Gastrocnemius medialis (tissue), 4 donors: ENCODE results near the gene TMUB1.

Experiments
- POLR2A ChIP-seq, 2 donors: fragments of 450-650 bp; IDR thresholded peaks; one replicate each; pipeline ENCODE4 v1.6.1; 2017; ENCODE audit warnings: antibody characterized with exemption in 2 of 2, mild to moderate bottlenecking in 2 of 2, moderate library complexity in 2 of 2
- TF ChIP-seq, protein P1 (sequence below), 5 experiments: fragments of 450-650 bp in 3 of 5; fragments of 200-600 bp in 2 of 5; sonication (generic) in 2 of 5; IDR thresholded peaks in 4 of 5; conservative IDR thresholded peaks in 1 of 5; 1 replicate in 4 of 5; 2 replicates in 1 of 5; pipeline ENCODE4 v1.5.1; 2016 to 2019; ENCODE audit warnings: antibody characterized with exemption in 5 of 5, mild to moderate bottlenecking in 3 of 5, moderate library complexity in 3 of 5

DNA sequence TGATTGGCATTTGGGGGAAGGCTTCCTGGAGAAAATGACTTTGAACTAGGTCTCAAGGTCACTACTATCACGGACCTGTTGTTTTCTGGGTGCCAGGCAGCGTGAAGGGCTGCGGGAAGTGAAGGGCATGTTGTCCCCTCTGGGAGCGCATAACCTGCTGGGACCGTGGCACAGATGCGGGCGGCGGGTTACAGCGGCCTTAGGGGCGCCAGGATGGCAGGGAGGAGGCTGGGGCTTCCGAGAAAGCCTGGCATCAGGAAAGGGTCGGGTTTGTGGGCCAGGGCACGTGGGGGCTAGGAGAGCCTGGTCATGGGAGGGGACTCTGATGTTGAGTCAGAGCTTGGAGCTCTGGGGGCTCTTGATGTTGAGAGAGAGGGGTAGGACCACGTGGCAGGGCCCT, 17.8 kb downstream of the TMUB1 start:
- no peak for TF ChIP-seq POLR2A (IDR thresholded peaks at IDR 0.05)
- TF ChIP-seq, protein P1, sequence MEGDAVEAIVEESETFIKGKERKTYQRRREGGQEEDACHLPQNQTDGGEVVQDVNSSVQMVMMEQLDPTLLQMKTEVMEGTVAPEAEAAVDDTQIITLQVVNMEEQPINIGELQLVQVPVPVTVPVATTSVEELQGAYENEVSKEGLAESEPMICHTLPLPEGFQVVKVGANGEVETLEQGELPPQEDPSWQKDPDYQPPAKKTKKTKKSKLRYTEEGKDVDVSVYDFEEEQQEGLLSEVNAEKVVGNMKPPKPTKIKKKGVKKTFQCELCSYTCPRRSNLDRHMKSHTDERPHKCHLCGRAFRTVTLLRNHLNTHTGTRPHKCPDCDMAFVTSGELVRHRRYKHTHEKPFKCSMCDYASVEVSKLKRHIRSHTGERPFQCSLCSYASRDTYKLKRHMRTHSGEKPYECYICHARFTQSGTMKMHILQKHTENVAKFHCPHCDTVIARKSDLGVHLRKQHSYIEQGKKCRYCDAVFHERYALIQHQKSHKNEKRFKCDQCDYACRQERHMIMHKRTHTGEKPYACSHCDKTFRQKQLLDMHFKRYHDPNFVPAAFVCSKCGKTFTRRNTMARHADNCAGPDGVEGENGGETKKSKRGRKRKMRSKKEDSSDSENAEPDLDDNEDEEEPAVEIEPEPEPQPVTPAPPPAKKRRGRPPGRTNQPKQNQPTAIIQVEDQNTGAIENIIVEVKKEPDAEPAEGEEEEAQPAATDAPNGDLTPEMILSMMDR (IDR thresholded peaks at IDR 0.05 in 4 of 5, conservative IDR thresholded peaks at IDR 0.05 in 1 of 5): no peak
